Measurements from ENCODE around the gene TMEM250. TPM values are rescaled to one million over a fixed set of nuclear protein-coding genes. Genes with fewer than 3 reads are reported as not detected.
A peak's percentile ranks its signal among the peaks of the same experiment; 100 is the strongest.

The TMEM250 gene
- total RNA-seq, 1 donor from 2014 or later = 26.4 TPM

DNA sequence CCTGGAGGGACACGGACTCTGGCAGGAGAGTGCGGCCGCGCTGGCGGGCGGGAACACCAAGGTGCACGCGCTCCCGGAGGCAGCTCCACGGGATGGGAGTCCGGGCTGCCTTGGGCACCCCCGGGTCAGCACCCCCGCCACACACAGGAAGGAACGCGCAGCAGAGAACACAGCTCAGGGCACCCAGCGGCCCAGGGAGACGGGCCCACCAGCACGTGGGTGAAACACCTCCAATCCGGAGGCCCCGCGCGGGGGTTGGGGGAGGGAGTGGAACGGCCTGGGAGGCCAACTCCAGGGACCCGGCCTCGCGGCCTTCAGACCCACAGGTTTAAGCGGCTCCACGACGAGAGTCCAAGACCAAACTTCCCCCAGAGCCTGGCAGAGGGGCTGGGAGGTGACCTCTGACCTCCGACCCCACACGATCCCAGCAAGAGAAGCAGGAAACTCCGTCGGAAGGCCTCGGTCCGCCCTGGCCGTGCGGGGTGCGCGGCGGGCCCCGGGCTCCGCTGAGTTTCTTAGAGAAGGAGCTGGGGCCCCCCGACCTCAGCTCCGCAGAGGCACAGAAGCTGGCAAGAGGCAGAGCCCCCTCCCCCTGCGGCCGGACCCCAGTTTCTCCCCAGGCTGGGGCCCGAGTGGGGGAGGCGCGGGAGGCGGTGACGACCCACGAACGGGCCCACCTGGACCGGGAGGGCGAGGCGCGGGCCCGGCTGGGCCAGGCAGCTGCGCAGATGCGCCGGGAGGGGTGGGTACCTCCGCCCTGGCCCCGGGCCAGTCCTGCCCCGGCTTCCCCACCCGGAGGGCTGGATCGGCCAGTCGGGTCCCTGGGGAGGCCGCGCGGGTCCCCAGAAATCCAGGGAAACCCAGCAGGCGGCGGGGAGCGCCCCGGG lies 24.4 kb downstream of the TMEM250 start:
- DNase-seq = no peak

- DNase-seq = no peak
Observed at GRCh38 chr9:136093346-136093986, 25.2 kb downstream of the TMEM250 start.

GRCh38 chr9:136092741-136093140 lies 25.9 kb downstream of the TMEM250 start:
- DNase-seq = no peak

GRCh38 chr9:136092353-136092650 lies 26.4 kb downstream of the TMEM250 start:
- no peak for DNase-seq

DNA sequence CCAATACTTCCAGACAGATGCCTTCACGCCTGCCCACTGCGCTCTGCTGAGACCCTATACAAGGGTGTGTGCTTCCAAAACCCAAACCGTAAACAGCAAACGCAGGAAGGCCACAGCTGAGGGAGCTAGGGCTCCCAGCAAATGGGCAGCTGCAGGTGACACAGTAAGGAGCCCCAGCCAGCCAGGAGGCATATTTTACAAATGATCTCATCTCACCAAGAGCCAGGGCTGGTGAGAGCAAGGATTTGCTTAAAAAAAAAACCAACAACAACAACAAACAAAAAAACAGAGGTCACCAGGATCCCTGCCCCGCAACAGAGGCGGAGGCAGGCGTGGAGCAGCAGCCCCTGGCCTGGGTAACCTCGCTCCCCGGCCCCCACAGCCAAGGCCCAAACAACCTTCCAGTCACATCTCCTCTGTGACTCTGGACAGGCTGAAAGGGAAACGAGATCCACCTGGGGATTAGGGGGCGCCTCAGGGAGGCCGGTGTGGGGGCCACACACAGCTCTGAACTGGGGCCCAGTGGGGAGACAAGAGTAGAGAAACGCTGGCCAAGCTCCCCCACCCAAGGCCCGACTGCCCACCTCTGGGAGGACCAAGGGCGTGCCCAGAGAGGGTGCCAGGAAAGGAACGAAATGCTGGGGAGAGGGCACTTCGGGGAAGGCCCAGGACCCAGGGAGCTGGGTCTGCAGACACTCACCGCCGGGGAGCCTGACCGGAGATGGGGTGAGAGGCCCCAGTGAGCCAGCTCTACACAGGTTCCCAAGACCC lies 26.9 kb downstream of the TMEM250 start:
- no peak for DNase-seq

- DNase-seq = no peak
Observed at GRCh38 chr9:136090768-136091581, 27.7 kb downstream of the TMEM250 start.

DNA sequence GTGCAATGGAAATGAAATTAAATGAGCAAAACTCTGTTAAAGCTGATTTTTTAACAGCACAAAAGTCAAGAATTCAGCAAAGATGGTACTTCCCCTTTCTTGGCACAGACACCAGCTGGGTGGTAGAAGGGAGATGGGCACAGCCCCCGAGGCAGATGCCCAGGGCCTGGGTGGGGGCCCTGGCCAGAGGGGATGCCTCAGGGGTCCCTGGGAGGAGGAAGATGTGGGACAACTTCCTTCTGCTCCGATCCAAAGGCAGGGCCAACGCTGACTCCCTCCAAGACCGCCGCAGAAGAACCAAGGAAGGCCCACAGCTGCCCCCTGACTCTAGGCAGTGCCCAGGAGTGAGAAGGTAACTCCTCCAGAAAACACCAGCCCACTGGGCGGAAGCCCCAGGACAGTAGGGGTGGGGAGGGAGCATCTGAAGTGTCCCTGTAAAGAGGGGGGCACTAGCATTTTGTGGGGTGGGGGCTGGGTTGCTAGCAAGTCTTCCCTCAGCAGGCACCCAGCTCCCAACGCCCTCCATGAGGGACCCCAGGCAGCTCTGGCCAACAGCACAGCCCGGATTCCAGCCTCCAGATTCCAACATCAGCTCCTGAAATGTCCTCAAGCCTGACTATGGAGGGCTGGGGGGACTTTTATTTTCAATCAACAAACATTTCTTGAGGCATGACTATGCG lies 28.5 kb downstream of the TMEM250 start:
- DNase-seq = no peak

DNA sequence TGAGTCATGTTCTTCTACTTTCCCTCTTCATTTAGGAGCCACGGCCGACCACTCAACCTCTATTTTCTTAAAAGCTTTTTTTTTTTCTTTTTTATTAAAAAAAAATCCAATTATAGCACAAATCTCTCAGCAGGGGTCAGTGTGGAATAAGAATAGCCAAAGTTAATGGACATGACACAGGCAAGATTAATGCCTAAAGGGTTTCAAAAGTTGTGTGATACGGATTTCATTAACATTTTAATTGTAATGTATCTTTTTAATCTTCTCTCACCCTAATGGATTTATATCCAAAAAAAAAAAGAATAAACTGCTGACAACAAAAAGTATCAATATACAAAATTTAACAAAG lies 29.0 kb downstream of the TMEM250 start:
- no peak for DNase-seq

DNA sequence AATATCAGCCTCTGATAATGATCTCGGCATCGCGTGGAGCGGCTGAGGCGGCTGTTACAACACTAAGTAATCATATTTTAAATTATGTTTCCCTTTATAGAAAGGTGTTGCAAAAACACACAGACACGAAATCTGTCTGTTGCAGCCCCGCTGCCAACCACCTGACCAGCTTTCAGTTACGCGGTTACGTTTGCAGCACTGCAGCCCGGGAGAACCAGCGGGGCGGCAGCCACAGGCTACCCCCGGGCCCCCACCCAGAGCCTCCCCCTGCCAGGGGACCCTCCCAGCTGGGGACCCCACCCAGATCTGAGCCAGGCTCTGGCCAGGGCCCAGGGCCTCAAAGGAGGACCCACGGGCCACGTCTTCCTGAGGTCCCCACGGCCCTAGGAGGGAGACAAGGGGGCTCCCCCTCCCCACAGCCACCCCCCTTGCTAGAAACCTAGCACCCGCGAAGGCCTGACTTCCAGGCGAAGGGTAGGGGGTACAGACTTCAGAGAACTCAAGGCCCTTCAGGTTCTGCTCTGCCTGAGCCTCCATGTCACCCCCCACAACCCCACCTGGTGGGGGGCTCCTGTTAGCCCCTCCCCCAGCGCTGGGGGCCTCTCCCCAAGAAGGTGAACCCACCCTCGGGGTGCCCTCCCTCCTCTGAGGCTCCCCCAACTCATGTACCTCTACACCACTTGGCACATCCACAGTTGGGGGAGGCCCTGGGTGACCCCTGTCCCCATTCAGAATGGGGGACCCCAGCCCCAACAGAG lies 29.6 kb downstream of the TMEM250 start:
- no peak for DNase-seq

DNA sequence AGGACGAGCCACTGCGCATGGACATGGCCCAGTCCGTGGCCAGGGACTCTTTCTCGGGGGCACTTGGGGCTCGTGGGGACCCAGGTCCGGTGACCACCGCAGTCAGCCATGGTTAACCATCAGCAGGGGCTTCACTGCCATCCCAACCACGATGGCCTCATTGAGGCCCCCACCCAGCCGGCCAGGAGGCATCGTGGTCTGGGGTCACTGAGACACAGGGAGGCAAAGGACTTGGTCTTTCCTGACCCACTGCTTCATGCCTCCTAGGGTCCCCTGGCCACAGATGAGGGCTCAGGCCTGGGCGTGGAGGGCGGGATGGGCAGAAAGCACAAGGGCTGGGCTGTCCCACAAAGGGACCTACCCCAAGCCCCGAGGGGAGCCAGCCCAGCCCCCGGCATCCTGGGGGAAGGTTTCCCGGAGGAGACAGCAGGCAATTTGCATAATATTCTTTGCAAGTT lies 30.2 kb downstream of the TMEM250 start:
- no peak for DNase-seq

DNA sequence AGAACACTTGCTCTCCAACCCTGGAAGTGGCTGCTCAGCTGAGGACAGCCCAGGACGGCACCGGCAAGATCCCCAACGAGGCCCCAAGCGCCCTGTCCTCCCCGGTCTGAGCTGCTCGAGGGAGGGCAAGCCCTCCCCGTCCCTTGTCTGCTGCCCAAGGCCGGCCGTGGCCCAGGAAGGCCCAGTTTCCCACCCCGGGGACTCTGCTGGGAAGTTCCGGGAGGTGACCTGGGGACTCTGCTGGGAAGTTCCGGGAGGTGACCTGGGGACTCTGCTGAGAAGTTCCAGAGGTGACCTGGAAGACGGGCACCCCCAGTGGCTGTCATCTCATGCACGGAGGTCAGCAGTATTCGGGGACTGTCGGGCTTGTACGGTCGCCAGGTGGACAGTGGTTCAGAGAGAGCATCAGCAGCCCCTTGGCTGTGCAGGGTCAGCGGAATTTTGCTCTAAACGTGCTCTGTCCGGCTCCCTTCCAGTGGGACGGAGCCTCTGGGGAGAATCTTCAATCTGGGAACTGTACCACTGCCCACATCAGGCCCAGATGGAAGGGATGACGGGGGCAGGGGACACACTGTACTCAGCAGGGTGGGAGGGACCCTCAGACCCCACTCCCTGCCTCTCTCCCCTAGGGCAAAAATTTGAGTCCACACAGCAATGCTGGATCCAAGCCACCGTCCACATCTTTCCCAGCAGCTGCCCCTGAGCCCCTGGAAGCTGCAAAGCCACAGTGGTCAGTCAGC lies 30.8 kb downstream of the TMEM250 start:
- no peak for DNase-seq

DNA sequence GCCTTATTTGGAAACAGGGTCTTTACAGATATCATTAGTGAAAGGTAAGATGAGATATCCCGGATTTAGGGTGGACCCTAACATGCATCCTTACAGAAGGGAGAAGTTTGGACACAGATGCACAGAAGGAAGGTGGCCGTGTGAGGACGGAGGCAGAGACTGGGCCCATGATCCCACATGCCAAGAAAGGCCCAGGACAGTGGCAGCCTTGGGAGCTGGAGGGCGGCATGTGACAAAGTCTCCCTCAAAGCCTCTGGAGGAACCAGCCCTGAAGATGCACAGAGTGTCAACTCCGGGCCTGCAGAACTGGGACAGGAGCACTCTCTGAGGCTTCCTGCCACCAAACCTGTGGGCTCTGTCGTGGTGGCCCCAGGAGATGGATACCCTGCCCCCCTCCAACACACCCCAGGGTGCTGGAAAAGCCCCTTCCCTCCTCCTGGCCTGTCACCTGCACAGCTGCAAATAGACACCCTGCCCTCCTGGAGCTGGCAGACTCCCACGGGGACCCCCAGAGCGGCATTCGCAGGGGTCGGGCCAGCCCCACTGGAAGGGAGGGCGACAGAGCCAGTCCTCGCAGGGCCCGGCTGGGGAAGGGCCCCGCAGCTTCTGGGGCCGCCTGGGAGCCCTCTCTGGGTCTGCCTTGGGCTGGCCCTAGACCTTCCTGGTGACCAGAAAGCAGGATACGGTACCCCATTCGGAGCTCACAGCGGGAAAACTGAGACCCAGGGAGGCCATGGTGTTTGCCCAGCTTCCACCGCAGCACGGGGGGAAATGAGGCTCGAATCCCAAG lies 31.5 kb downstream of the TMEM250 start:
- DNase-seq = no peak

- no peak for DNase-seq
Observed at GRCh38 chr9:136086213-136086881, 32.3 kb downstream of the TMEM250 start.

- peak; percentile 70 for DNase-seq
Observed at GRCh38 chr9:136085815-136086212, 32.9 kb downstream of the TMEM250 start.

DNA sequence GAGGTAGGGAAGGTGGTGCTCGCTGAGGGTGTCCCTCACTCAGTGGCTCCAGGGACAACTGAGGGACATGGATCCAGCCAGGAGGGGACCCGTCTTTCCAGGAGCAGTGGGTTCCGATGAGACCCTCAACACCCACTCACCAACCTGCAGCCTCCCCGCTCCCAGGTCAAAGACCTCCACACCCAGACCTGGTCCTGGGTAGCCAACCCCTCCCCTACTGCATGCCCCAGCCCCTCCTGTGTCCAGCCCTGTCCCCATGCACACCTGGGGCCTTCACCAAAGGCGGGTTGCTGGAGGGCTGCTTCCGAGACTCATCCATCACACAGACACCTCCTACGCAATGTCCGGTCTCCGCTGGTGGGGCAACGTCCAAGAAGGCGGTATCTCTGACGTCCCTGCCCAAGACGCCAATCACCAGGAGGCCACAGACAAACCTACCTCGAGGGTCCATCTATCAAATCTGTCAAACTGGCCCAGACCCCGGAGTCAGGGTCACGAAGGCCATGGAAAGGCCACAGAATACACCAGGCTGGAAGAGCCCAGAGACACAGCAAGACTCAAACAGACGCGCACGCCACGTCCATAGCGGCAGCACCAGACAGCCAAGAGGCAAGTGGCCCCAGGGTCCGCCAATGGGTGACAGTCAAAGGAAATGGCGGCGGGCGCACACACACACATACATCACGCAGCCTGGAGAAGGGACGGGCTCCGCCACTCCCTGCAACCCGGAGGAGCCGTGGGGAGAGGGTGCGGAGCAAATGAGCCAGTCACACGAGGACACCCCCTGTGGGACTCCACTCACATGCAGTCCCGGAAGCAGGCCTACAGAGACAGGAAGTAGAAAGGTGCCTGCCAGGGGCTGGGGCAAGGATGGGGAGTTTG lies 34.4 kb downstream of the TMEM250 start:
- no peak for DNase-seq

DNA sequence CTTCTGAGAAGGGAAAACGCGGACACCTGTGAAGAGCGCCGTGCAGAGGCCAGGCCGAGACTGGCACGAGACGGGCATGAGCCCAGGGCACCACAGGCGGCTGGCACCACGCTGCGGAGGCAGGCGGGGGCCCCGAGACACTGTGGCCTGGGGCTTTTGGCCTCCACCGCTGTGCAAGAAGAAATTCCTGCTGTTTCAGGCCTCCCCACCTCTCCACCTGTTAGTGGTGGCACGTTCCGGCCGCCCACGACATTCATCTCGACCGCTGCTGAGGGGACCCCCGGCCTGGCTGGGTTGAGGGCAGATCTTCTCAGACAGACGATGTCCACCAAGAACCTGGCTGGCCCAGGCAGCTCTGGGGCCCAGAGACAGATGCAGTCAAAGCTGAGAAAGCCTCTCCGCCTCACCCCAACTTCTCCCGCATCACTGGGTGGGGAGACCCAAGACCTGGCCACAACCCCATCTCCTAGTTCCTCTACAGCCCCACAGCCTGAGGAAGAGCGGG lies 35.1 kb downstream of the TMEM250 start:
- DNase-seq = no peak

Data from occipital lobe (tissue), 2 donors.